Measurements from ENCODE around the gene ZDBF2.
"Not testable (repeated sequence)": the region's sequence is repeated elsewhere in the genome, so short reads cannot be mapped to it uniquely, and the experiment has no call there.

The ZDBF2 gene

GRCh38 chr2:206274434-206275311, at the start of gene ZDBF2:
ZDBF2 (plus strand) TSS chr2:206274663; CDS start chr2:206281850, 7,187 bp downstream.
- peak; percentile 58 for DNase-seq

- no peak for DNase-seq
These were observed 48.8 kb upstream of the ZDBF2 start for GRCh38 chr2:206225435-206226232.

GRCh38 chr2:206228636-206229035, 45.8 kb upstream of the ZDBF2 start:
- DNase-seq = not testable (repeated sequence)

- no peak for DNase-seq
These were observed 44.8 kb upstream of the ZDBF2 start for GRCh38 chr2:206229642-206230041.

GRCh38 chr2:206230060-206230762, 44.3 kb upstream of the ZDBF2 start:
- no peak for DNase-seq

GRCh38 chr2:206231669-206232286, 42.7 kb upstream of the ZDBF2 start:
- no peak for DNase-seq

GRCh38 chr2:206232287-206233035, 42.0 kb upstream of the ZDBF2 start:
- no peak for DNase-seq

GRCh38 chr2:206239157-206239556, 35.3 kb upstream of the ZDBF2 start:
- no peak for DNase-seq

- no peak for DNase-seq
These were observed 34.1 kb upstream of the ZDBF2 start for GRCh38 chr2:206240327-206240726.

GRCh38 chr2:206241736-206242135, 32.7 kb upstream of the ZDBF2 start:
- no peak for DNase-seq

GRCh38 chr2:206245265-206245672, 29.2 kb upstream of the ZDBF2 start:
- DNase-seq = no peak

GRCh38 chr2:206250041-206250897, 24.2 kb upstream of the ZDBF2 start:
- DNase-seq = no peak

GRCh38 chr2:206253125-206253776, 21.2 kb upstream of the ZDBF2 start:
- DNase-seq = no peak

- DNase-seq = no peak
These were observed 20.7 kb upstream of the ZDBF2 start for GRCh38 chr2:206253777-206254166.

- DNase-seq = no peak
These were observed 19.5 kb upstream of the ZDBF2 start for GRCh38 chr2:206255003-206255402.

GRCh38 chr2:206256706-206257205, 17.7 kb upstream of the ZDBF2 start:
- DNase-seq = no peak

- no peak for DNase-seq
These were observed 17.1 kb upstream of the ZDBF2 start for GRCh38 chr2:206257350-206257749.

GRCh38 chr2:206257861-206258260, 16.6 kb upstream of the ZDBF2 start:
- no peak for DNase-seq

GRCh38 chr2:206258615-206259014, 15.8 kb upstream of the ZDBF2 start:
- not testable (repeated sequence) for DNase-seq

Measured in activated CD4-positive, CD25-positive, alpha-beta regulatory T cell treated with anti-CD3 and anti-CD28 coated beads, Interleukin-2, amount 50 U/mL, for 72 hours (primary cell).